Skin epidermis (tissue), 12 donors: ENCODE measurements around the gene CUL2.
"Not testable (repeated sequence)": the region's sequence is repeated elsewhere in the genome, so short reads cannot be mapped to it uniquely, and the experiment has no call there.

Experiments used
- H3K27ac ChIP-seq, 21 experiments: fragments of 200-600 bp; sonication (generic) in 11 of 21; one replicate each; pipeline ENCODE4 v1.5.0; 2020; ENCODE audit warnings: mild to moderate bottlenecking in 3 of 21, inconsistent platforms in 2 of 21, moderate library complexity in 2 of 21
- H3K4me3 ChIP-seq, 7 experiments: fragments of 200-600 bp; sonication (generic) in 2 of 7; one replicate each; pipeline ENCODE4 v1.5.0; 2020; ENCODE audit warnings: inconsistent platforms in 2 of 7, mild to moderate bottlenecking in 2 of 7, moderate library complexity in 1 of 7

CUL2 gene

GRCh38 chr10:34988397-34989067, 101.6 kb downstream of the CUL2 start:
- Histone ChIP-seq H3K4me3 (no peak overlapping the region), H3K27ac (peak overlapping the region in 5 of 21 experiments; percentile 7 to 36 (median 29))

GRCh38 chr10:34985823-34986222, 104.3 kb downstream of the CUL2 start:
- no peak overlapping the region for H3K27ac ChIP-seq

GRCh38 chr10:34985146-34985545, 105.0 kb downstream of the CUL2 start:
- H3K27ac ChIP-seq = no peak overlapping the region
- H3K4me3 ChIP-seq = no peak overlapping the region

More at GRCh38 chr10:34985823-34986222, 104.3 kb downstream of the CUL2 start:
- H3K4me3 ChIP-seq = no peak overlapping the region

- Histone ChIP-seq H3K4me3 (no peak overlapping the region), H3K27ac (no peak overlapping the region)
Measured at GRCh38 chr10:34981844-34982243, 108.3 kb downstream of the CUL2 start.

GRCh38 chr10:34979938-34980337, 110.2 kb downstream of the CUL2 start:
- Histone ChIP-seq H3K4me3 (no peak overlapping the region), H3K27ac (no peak overlapping the region)

- Histone ChIP-seq H3K4me3 (no peak overlapping the region), H3K27ac (no peak overlapping the region)
Measured at GRCh38 chr10:34978080-34978479, 112.1 kb downstream of the CUL2 start.

- H3K4me3 ChIP-seq, H3K27ac ChIP-seq: not testable (repeated sequence)
Measured at GRCh38 chr10:34976380-34976910, 113.7 kb downstream of the CUL2 start.

GRCh38 chr10:34974364-34975065, 115.6 kb downstream of the CUL2 start:
- Histone ChIP-seq H3K27ac (peak overlapping the region in 14 of 21 experiments; percentile 3 to 75 (median 51)), H3K4me3 (peak overlapping the region in 6 of 7 experiments; percentile 12 to 34 (median 16))

- Histone ChIP-seq H3K4me3 (peak overlapping the region in 6 of 7 experiments; percentile 12 to 34 (median 16)), H3K27ac (peak overlapping the region in 14 of 21 experiments; percentile 3 to 75 (median 51))
Measured at GRCh38 chr10:34973757-34974156, 116.4 kb downstream of the CUL2 start.

GRCh38 chr10:34973121-34973520, 117.0 kb downstream of the CUL2 start:
- not testable (repeated sequence) for H3K27ac ChIP-seq, H3K4me3 ChIP-seq

- peak overlapping the region in 1 of 21 experiments; percentile 2 for H3K27ac ChIP-seq
- H3K4me3 ChIP-seq = not testable (repeated sequence)
Measured at GRCh38 chr10:34972591-34972990, 117.5 kb downstream of the CUL2 start.

- H3K27ac ChIP-seq = peak overlapping the region in 1 of 21 experiments; percentile 2
- H3K4me3 ChIP-seq = not testable (repeated sequence)
Measured at GRCh38 chr10:34971606-34972334, 118.4 kb downstream of the CUL2 start.

- H3K4me3 ChIP-seq = no peak overlapping the region
- H3K27ac ChIP-seq = no peak overlapping the region
Measured at GRCh38 chr10:34969171-34969570, 121.0 kb downstream of the CUL2 start.

GRCh38 chr10:34967335-34967880, 122.7 kb downstream of the CUL2 start:
- Histone ChIP-seq H3K27ac (peak overlapping the region in 1 of 21 experiments; percentile 37), H3K4me3 (no peak overlapping the region)

- no peak overlapping the region for H3K4me3 ChIP-seq
Measured at GRCh38 chr10:34966451-34966850, 123.7 kb downstream of the CUL2 start.

GRCh38 chr10:34966040-34966439, 124.1 kb downstream of the CUL2 start:
- H3K27ac ChIP-seq = no peak overlapping the region
- no peak overlapping the region for H3K4me3 ChIP-seq

More at GRCh38 chr10:34966451-34966850, 123.7 kb downstream of the CUL2 start:
- no peak overlapping the region for H3K27ac ChIP-seq

- Histone ChIP-seq H3K27ac (no peak overlapping the region), H3K4me3 (no peak overlapping the region)
Measured at GRCh38 chr10:34964166-34964800, 125.9 kb downstream of the CUL2 start.

- H3K27ac ChIP-seq = no peak overlapping the region
- H3K4me3 ChIP-seq = no peak overlapping the region
Measured at GRCh38 chr10:34962866-34963265, 127.3 kb downstream of the CUL2 start.

- no peak overlapping the region for H3K27ac ChIP-seq
- no peak overlapping the region for H3K4me3 ChIP-seq
Measured at GRCh38 chr10:34960983-34961382, 129.2 kb downstream of the CUL2 start.
